ENCODE data around the gene MRPS10. TPM values are rescaled to one million over a fixed set of nuclear protein-coding genes. Genes with fewer than 3 reads are reported as not detected.

MRPS10 gene
- total and polyA plus RNA-seq, 2 donors (not counting 3 experiments of a cell fraction or from before 2014, with no cell fraction given): 23.2 to 37.7 TPM

DNA sequence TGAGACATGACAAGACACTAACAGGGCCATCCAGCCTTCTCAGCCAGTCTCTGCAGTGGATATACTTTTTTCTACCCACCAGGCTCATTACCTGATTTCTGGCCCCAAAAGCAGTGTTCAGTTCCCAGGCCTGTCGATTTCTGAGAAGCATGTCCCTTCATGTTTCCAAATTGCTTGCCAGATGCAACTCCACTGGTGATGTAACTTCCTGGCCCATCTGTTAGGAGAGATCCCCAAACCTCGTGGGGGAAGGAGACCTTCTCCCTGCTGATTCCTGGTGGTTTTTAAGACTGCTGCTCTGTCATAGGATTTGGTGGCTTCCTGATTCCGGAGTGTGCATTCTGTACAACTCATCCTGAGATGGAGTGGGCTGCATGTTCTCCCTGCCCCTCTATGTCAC is 31.6 kb upstream of the MRPS10 start:
- TF ChIP-seq MYC (IDR thresholded peaks at IDR 0.05; ENCODE audit: low read depth, low read length) (no peak), POLR2A (IDR thresholded peaks at IDR 0.05; ENCODE audit: low read depth, low read length) (no peak), FOS (IDR thresholded peaks at IDR 0.05; ENCODE audit: borderline replicate concordance, insufficient read depth, low read length) (no peak), JUN (IDR thresholded peaks at IDR 0.05; ENCODE audit: borderline replicate concordance, insufficient read depth, insufficient read length, low read depth) (no peak), POLR2AphosphoS5 (IDR thresholded peaks at IDR 0.05; ENCODE audit: insufficient read depth, low read depth, low read length) (no peak), EZH2 (IDR thresholded peaks at IDR 0.05; ENCODE audit: borderline replicate concordance, low read depth, low read length, severe bottlenecking) (no peak), GATA2 (IDR thresholded peaks at IDR 0.05; ENCODE audit: insufficient read depth, insufficient read length, low read depth, low read length) (no peak)
- TF ChIP-seq, protein P1, sequence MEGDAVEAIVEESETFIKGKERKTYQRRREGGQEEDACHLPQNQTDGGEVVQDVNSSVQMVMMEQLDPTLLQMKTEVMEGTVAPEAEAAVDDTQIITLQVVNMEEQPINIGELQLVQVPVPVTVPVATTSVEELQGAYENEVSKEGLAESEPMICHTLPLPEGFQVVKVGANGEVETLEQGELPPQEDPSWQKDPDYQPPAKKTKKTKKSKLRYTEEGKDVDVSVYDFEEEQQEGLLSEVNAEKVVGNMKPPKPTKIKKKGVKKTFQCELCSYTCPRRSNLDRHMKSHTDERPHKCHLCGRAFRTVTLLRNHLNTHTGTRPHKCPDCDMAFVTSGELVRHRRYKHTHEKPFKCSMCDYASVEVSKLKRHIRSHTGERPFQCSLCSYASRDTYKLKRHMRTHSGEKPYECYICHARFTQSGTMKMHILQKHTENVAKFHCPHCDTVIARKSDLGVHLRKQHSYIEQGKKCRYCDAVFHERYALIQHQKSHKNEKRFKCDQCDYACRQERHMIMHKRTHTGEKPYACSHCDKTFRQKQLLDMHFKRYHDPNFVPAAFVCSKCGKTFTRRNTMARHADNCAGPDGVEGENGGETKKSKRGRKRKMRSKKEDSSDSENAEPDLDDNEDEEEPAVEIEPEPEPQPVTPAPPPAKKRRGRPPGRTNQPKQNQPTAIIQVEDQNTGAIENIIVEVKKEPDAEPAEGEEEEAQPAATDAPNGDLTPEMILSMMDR (IDR thresholded peaks at IDR 0.05; ENCODE audit: extremely low read depth in 1 of 2, insufficient read depth in 1 of 2, low read depth in 1 of 2, low read length in 2 of 2): no peak
- TF ChIP-seq, protein P2, sequence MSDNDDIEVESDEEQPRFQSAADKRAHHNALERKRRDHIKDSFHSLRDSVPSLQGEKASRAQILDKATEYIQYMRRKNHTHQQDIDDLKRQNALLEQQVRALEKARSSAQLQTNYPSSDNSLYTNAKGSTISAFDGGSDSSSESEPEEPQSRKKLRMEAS (IDR thresholded peaks at IDR 0.05; ENCODE audit: insufficient read depth, insufficient read length): no peak
- no peak for FAIRE-seq
- Histone ChIP-seq H4K20me1 (replicated peaks; ENCODE audit: control insufficient read depth, extremely low read depth, insufficient read depth, low read length) (no peaks in the 10 kb centered on the region), H3K79me2 (ENCODE audit: control insufficient read depth, insufficient read depth, low read length) (no peaks in the 10 kb centered on the region), H3K9me1 (replicated peaks; ENCODE audit: control insufficient read depth, extremely low read depth, insufficient read depth, low read length) (no peaks in the 10 kb centered on the region), H3K27me3 (ENCODE audit: control insufficient read depth in 2 of 2, insufficient read depth in 2 of 2, low read length in 2 of 2) (no peaks in the 10 kb centered on the region), H2AFZ (ENCODE audit: low read depth, low read length) (no peak overlapping the region), H3K4me3 (replicated peaks in 1 of 3; ENCODE audit: insufficient read depth in 1 of 3, low read depth in 1 of 3, low read length in 3 of 3) (no peak overlapping the region), H3K4me2 (ENCODE audit: insufficient read depth, low read length) (no peak overlapping the region), H3K27ac (ENCODE audit: insufficient read depth, low read depth, low read length) (no peak overlapping the region), H3K36me3 (ENCODE audit: control insufficient read depth in 2 of 2, extremely low read depth in 1 of 2, insufficient read depth in 2 of 2, low read length in 2 of 2) (no peaks in the 10 kb centered on the region), H3K4me1 (ENCODE audit: control insufficient read depth, extremely low read depth, insufficient read depth, low read length) (peaks cover 5% of the 10 kb centered on the region), H3K9ac (replicated peaks; ENCODE audit: extremely low read depth, insufficient read depth, low read length) (no peak overlapping the region), H3K9me3 (replicated peaks; ENCODE audit: control insufficient read depth, insufficient read depth, low read length) (no peaks in the 10 kb centered on the region)
- ChIA-PET POLR2A (no interaction called here), CTCF (no interaction called here)
- dilution Hi-C loops (cut with MboI; ENCODE audit: extremely low pct_ligation_motif_present, low sequenced_read_pairs) (no loop called here), intact Hi-C loops (cut with micrococcal nuclease) (no loop called here)
- DNase-seq (ENCODE audit: low read depth, low spot score): no peak
- no TSS peak for BruUV-seq (replicated peaks)
